ENCODE measurements around the gene GOLM1.

DNA sequence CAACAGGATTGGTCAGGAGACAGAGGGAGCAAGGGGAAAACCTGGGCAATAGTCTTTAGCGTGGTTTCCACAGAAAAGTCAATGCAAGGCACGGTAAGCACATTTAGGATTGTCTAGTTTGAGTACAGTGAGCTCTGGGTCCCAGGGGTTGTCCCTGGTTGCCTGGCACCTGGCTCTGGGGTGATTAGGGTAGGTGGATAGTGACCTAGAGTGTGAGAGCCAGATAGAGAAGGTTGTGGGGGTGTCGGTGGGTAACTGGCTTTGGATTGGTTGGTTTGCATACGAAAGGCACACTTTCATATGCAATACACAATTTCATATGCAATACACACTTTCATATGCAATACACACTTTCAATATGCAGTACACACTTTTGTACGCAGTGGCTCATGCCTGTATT, 20.1 kb upstream of the GOLM1 start:
- TF ChIP-seq EZH2 (IDR thresholded peaks at IDR 0.05; ENCODE audit: borderline replicate concordance, insufficient read depth, low read depth, low read length, poor library complexity, severe bottlenecking) = no peak
- TF ChIP-seq, protein P1, sequence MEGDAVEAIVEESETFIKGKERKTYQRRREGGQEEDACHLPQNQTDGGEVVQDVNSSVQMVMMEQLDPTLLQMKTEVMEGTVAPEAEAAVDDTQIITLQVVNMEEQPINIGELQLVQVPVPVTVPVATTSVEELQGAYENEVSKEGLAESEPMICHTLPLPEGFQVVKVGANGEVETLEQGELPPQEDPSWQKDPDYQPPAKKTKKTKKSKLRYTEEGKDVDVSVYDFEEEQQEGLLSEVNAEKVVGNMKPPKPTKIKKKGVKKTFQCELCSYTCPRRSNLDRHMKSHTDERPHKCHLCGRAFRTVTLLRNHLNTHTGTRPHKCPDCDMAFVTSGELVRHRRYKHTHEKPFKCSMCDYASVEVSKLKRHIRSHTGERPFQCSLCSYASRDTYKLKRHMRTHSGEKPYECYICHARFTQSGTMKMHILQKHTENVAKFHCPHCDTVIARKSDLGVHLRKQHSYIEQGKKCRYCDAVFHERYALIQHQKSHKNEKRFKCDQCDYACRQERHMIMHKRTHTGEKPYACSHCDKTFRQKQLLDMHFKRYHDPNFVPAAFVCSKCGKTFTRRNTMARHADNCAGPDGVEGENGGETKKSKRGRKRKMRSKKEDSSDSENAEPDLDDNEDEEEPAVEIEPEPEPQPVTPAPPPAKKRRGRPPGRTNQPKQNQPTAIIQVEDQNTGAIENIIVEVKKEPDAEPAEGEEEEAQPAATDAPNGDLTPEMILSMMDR (IDR thresholded peaks at IDR 0.05) = no peak
